GM10266 (cell line): Measurements from ENCODE around the gene MOCS1.

Experiments used
- DNase-seq: peaks from one replicate; pipeline ENCODE4 v3.0.0; 2012; ENCODE audit errors: extremely low spot score
- TF ChIP-seq, protein P1 (sequence below): IDR thresholded peaks from 2 replicates; pipeline ENCODE4 v1.5.1; 2012; ENCODE audit warnings: mild to moderate bottlenecking, low read depth; ENCODE audit not compliant: control insufficient read depth, insufficient read depth; ENCODE audit errors: missing control alignments

Gene MOCS1

DNA sequence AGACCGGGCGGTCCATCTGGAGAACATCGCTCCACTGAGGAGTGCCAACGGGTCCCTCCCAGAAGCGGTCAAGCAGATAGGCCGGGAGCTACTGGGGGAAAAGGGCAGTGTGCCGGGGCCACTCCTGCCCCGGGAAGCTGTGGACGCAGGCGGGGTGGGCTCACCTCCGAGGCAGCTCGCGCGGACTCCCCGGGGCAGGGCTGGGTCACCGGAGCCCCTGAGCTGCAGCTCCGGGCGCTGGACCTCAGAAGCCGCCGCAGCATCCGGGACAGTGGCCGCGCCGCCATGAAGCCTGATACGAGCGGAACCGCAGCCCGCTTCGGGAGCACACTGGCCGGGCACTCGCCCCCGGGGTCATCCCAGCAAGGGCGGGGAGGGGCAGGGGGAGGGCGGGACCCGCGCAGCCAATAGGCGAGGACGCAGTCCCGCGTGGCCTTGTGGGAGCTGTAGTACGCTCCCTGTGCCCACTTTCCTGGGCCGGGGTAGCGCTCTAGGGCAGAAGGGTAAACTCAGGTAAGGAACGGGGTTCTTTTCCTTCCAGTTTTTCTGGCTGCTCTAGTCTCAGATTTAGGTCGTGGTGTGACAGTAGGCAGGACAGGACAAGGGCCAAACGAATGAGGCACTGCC, at the start of gene MOCS1:
TSS of gene MOCS1 (minus strand) at position 332 of the 627 bp plus-strand sequence. CDS start at position 287, 45 bp downstream.
- TF ChIP-seq, protein P1, sequence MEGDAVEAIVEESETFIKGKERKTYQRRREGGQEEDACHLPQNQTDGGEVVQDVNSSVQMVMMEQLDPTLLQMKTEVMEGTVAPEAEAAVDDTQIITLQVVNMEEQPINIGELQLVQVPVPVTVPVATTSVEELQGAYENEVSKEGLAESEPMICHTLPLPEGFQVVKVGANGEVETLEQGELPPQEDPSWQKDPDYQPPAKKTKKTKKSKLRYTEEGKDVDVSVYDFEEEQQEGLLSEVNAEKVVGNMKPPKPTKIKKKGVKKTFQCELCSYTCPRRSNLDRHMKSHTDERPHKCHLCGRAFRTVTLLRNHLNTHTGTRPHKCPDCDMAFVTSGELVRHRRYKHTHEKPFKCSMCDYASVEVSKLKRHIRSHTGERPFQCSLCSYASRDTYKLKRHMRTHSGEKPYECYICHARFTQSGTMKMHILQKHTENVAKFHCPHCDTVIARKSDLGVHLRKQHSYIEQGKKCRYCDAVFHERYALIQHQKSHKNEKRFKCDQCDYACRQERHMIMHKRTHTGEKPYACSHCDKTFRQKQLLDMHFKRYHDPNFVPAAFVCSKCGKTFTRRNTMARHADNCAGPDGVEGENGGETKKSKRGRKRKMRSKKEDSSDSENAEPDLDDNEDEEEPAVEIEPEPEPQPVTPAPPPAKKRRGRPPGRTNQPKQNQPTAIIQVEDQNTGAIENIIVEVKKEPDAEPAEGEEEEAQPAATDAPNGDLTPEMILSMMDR = no peak
- DNase-seq = peak; percentile 39

DNA sequence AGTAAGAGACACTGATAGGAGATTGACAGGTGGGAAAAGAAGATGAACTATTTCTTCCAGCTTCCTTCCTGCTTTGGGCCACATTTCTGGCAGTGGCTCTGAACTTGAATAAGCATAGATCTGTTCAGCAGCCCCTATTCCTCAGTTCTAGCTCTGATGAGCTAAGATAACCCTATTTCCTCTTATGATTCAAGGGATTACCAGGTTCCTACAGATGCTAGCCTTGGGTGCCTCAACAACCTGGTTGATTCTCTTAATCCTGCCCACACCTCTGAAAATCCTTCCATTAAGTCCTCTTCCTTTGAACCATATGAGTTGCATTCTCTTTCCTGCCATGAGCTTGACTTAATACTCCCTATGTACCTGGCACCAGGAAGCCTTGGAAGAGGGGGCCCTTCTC, 49.8 kb upstream of the MOCS1 start:
- DNase-seq = no peak
- TF ChIP-seq, protein P1 = no peak

DNA sequence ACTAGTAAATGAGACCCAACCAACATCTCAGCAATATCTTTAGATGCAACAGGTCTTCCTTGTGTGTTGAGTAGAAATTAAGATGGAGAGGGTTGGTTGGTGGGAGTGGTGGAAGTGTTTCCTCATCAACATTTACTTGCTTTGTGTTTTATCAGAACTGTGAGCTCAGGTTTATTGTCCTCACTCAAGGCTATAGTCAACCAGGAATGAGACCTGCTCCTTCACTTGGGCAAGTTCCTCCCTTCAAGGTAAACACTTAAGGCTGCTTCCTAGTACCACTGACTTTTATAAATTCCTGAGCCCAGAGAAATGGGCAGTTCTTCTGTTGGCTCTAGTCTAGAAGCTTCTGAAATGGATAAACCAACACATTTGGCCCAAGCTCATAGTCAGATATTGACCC, 48.9 kb upstream of the MOCS1 start:
- TF ChIP-seq, protein P1 = no peak
- DNase-seq = no peak

DNA sequence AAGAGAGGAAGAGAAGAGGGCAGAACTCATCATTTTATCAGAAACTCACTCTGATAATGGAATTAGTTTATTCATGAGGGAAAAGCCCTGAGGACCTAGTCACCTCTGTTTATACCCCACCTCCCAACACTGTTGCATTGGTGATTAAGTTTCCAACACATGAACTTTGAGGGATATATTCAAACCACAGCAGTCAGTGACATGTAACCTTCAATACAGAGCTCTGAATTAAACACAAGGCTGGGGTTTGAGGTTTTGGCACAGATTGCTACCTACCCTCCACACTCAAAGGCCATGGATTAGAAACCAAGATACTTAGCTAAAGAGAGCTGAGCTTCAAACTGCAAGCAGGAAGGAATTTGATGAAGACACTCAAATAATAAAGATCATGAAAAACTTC, 48.5 kb upstream of the MOCS1 start:
- TF ChIP-seq, protein P1 = no peak
- no peak for DNase-seq

DNA sequence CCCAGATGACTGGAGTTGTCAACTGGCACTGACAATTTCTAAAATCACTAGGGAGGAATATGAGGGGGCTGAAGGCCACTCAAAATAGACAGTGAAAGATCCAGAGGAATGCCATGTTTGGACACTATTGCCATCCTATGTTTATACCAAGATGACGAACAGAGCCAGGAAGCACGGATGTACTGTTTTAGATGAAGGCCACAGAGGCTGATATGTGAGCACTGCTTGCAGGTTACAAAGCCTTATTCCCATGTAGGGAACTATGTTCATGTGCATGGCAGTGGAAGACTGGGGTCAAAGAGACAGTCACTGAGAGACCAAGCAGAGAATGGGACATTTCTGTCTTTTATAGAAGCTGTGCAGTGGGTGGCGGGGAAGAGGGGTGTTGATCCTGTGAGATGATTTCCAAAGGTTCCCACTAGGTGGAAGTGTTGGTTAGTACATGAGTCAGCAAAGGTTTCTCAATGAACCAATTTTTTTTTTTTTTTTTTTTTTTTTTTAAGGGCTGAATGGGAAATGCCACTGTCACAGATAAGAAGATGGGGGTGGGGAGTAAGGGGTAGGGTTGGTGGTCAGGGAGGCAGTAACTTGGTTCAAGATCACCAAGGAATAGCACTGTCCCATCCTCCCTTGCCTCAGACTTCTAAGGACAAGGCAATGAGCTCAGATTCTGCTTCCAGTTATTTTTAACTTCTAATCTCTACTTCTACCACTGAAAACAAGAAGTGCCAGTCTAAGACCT, 46.7 kb upstream of the MOCS1 start:
- TF ChIP-seq, protein P1 = no peak
- no peak for DNase-seq

DNA sequence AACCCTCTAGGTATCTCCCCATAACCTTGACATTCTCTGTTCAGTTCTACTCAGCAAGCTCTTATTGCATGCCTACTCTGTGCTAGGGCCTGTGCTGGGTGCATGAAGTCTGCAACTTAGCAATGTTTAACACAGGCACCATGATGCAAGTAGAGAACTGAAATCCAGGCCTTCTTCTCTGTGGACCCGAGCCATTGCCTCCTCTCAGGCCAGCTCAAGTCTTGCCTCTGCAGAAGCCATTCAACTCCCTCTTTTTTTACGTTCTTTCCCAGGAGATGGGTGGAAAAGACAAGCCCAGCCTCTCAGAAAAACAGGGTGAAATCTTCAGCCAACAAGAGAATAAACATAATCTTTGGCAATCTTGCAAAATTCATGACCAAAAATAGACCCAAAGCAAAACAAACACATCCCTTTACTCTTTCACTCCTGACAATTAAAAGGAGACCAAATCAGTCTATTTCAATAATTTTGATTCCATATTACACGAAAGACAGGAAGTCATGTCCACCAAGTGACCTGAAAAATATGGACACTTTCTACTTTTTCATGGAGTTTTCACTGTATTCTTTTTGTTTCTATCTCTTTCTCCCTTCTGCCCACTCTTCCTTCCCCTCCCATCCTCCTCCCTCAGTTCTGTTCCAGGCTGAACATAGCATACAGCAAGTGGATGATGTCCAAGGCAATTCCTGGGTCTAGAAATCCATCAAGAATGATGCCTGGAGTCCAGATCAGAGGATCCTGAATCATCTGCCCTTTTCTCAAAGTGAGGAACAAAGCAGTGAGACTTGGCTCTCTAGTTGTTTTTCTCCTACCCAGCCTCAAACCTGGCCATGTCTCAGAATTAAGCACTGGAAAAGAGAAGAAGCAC, 45.4 kb upstream of the MOCS1 start:
- DNase-seq = no peak
- TF ChIP-seq, protein P1 = no peak
